Measurements from ENCODE around the gene UBA1. TPM values are rescaled to one million over a fixed set of nuclear protein-coding genes. Genes with fewer than 3 reads are reported as not detected.

Gene UBA1
- total RNA-seq, 4 donors from 2014 or later = 145 to 182 (median 163) TPM

- in situ Hi-C loops (cut with MboI; ENCODE audit: low pct_ligation_motif_present in 1 of 4, low pct_unique_long_range_greater_than_20kb in 1 of 4, low sequenced_read_pairs in 3 of 4) = no loop called here
- H3K27me3 ChIP-seq = no peaks in the 10 kb centered on the region
- TF ChIP-seq POLR2AphosphoS5 (IDR thresholded peaks at IDR 0.05) = no peak
- TF ChIP-seq POLR2A (IDR thresholded peaks at IDR 0.05) = no peak
- no peak for TF ChIP-seq EP300 (IDR thresholded peaks at IDR 0.05; ENCODE audit: low read depth)
- no peak for TF ChIP-seq CTCF (IDR thresholded peaks at IDR 0.05)
- DNase-seq = no peak
- H3K4me1 ChIP-seq = peaks cover 0 to 14% (median 10%) of the 10 kb centered on the region in 4 donors
- H3K9me3 ChIP-seq = no peaks in the 10 kb centered on the region
- no peak overlapping the region for H3K4me3 ChIP-seq
- intact Hi-C loops (cut with DNase I; ENCODE audit: low total_unique reads) = no loop called here
- H3K36me3 ChIP-seq = no peaks in the 10 kb centered on the region
- H3K27ac ChIP-seq = no peak overlapping the region
Observed at GRCh38 chrX:47151435-47151834, 42.2 kb upstream of the UBA1 start.

DNA sequence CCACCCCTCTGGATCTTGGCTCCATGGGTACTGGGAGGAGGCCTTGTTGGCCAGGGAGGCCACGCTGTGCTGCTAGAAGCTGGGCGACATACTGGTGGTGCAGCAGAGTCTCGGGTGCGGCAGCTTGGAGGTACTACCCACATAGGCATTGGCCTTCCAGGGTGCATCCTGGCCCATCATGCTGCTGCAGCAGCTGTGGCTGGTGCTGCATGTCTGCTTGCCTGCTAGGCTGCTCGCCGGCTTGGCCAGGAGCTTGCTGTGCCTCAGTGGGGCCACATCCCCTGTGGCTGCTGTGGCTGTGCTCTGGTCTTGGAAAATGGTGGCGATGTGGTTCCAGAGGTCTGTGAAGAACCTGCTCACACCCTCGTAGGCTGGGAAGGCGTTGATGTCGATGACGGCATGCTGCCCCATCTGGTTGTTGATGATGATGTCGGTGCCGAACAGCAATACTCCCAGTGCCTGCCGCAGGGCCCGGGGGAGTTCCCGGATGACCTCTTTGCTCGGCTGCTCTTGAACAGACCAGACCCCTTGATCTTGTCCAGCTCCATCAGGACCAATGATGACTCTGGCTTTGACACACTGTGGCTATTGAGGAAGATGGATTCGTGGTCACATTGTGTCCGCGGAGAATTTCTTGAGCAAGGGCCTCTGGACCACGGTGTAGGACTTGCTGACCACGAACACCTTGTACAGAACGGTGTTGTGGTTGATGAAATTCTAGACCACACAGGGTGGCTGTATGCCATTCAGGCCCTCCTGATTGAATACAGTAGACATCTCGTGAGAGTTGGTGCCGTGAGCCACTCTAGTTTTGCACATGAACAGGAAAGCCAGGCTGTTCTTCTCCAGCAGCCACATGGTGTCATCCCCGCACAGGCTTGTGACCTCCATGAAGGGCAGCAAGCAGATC is 36.8 kb upstream of the UBA1 start:
- H3K27ac ChIP-seq = no peak overlapping the region
- in situ Hi-C loops (cut with MboI; ENCODE audit: low pct_ligation_motif_present in 1 of 4, low pct_unique_long_range_greater_than_20kb in 1 of 4, low sequenced_read_pairs in 3 of 4) = no loop called here
- H3K9me3 ChIP-seq = no peaks in the 10 kb centered on the region
- H3K4me3 ChIP-seq = no peak overlapping the region
- intact Hi-C loops (cut with DNase I; ENCODE audit: low total_unique reads) = no loop called here
- WGBS, 2 donors (ENCODE audit: low coverage in 1 of 2) = 95% methylated on average over 23 of the region's 26 CpGs; no CpG with 5 or more reads in 1 of the 2 donors
- H3K4me1 ChIP-seq = no peaks in the 10 kb centered on the region
- no peaks in the 10 kb centered on the region for H3K36me3 ChIP-seq
- no peak for DNase-seq
- TF ChIP-seq CTCF (IDR thresholded peaks at IDR 0.05) (no peak), EP300 (IDR thresholded peaks at IDR 0.05; ENCODE audit: low read depth) (no peak), POLR2AphosphoS5 (IDR thresholded peaks at IDR 0.05) (no peak), POLR2A (IDR thresholded peaks at IDR 0.05) (no peak)
- no peaks in the 10 kb centered on the region for H3K27me3 ChIP-seq

DNA sequence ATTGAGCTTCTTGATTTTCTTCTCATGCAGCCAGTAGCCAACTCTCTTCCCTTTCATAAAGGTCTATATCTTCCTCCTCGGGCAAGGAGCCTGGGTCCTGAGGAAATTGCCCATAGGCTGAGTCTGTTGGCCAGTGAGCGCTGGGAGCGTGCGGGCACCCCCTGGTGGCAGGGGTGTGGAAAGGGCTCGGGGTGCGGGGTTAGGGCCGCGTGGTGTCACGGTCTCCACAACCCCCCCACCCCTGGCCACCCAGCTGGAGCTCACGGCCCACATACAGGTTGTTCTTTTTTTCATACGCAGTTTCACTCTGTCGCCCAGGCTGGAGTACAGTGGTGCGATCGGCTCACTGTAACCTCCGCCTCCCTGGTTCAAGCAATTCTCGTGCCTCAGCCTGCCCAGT is 35.5 kb upstream of the UBA1 start:
- in situ Hi-C loops (cut with MboI; ENCODE audit: low pct_ligation_motif_present in 1 of 4, low pct_unique_long_range_greater_than_20kb in 1 of 4, low sequenced_read_pairs in 3 of 4) (no loop called here), intact Hi-C loops (cut with DNase I; ENCODE audit: low total_unique reads) (no loop called here)
- Histone ChIP-seq H3K27ac (no peak overlapping the region), H3K4me3 (no peak overlapping the region), H3K4me1 (no peaks in the 10 kb centered on the region), H3K27me3 (no peaks in the 10 kb centered on the region), H3K9me3 (no peaks in the 10 kb centered on the region), H3K36me3 (no peaks in the 10 kb centered on the region)
- WGBS, 2 donors (ENCODE audit: low coverage in 1 of 2) = 95% methylated on average over 16 of the region's 16 CpGs; no CpG with 5 or more reads in 1 of the 2 donors
- DNase-seq = no peak
- TF ChIP-seq POLR2AphosphoS5 (IDR thresholded peaks at IDR 0.05) = no peak
- no peak for TF ChIP-seq EP300 (IDR thresholded peaks at IDR 0.05; ENCODE audit: low read depth)
- no peak for TF ChIP-seq POLR2A (IDR thresholded peaks at IDR 0.05)
- no peak for TF ChIP-seq CTCF (IDR thresholded peaks at IDR 0.05)

DNA sequence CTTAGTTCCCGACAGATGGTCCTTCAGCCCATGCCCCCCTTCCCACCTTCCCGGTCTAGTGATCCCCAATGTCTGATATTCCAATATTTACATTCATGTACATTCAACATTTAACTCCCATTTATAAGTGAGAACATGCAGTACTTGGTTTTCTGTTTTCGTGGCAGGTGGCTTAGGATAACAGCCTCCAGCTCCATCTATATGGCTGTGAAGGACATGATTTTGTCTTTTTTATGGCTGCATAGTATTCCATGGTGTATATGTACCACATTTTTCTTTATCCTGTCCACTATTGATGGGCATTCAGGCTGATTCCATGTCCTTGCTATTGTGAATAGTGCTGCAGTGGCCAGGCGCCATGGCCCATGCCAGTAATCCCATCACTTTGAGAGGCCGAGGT is 34.8 kb upstream of the UBA1 start:
- Histone ChIP-seq H3K4me1 (no peaks in the 10 kb centered on the region), H3K27ac (no peak overlapping the region), H3K36me3 (no peaks in the 10 kb centered on the region), H3K4me3 (no peak overlapping the region), H3K27me3 (no peaks in the 10 kb centered on the region), H3K9me3 (no peaks in the 10 kb centered on the region)
- intact Hi-C loops (cut with DNase I; ENCODE audit: low total_unique reads) (no loop called here), in situ Hi-C loops (cut with MboI; ENCODE audit: low pct_ligation_motif_present in 1 of 4, low pct_unique_long_range_greater_than_20kb in 1 of 4, low sequenced_read_pairs in 3 of 4) (no loop called here)
- no peak for DNase-seq
- 92 to 95% methylated on average over 3 to 5 of the region's 5 CpGs for WGBS, 2 donors (ENCODE audit: low coverage in 1 of 2)
- TF ChIP-seq EP300 (IDR thresholded peaks at IDR 0.05; ENCODE audit: low read depth) (no peak), POLR2A (IDR thresholded peaks at IDR 0.05) (no peak), POLR2AphosphoS5 (IDR thresholded peaks at IDR 0.05) (no peak), CTCF (IDR thresholded peaks at IDR 0.05) (no peak)
